ENCODE data around the gene MOSMO.

Gene MOSMO

DNA sequence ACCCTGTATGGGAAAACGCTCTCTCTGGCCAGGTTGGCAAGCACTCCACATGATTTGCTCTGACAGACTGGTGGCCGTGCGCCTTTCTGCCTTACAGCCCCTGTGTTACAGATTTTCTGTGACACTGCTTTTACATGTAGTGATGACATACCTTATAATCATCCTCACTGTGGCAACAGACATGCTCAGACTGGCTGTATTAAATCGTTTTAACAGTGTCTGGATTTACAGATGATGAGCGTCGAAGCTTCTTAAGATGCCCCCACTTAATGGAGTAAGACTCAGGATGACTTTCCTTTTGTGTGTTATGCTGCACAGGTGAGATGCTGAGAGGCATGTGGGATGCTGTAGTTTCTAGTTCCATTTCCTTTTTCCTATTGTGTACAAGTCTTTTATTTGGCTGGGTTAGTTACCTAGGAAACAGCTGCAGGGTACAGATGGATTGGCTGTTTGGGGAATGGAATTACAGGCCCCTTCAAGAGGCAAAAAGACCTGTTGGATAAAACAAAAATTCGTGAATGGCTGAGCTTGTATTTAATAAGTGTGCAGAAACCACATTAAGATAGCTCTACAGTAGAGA is 63.5 kb downstream of the MOSMO start:
- Mint-ChIP-seq H3K27ac (no peak overlapping the region), H3K9me3 (no peaks in the 10 kb centered on the region), H3K4me3 (no peak overlapping the region), H3K4me1 (ENCODE audit: low read depth in 2 of 2) (peaks cover 0 to 6% of the 10 kb centered on the region in 2 donors), H3K27me3 (no peaks in the 10 kb centered on the region), H3K36me3 (ENCODE audit: insufficient read depth) (no peaks in the 10 kb centered on the region)
- DNase-seq: no peak
- ATAC-seq (replicated peaks): no peak

DNA sequence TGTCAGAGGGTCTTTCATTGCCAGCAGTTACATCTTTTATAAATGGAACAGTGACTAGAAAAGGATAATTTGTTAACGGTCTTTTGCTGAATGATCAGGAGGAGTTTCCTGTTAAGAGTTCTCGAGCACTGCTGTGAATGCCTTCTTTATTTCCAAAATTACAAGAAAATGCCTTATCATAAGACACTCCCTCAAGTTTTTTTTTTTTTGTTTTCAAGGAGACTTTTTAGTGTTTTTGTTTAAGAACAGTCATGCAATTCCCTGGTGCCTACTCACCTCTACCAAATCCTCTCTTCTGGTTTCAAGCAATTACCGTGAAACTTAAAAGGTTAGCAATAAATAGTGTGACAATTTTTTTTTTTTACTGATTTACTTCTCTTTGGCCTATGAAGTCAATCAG is 65.4 kb downstream of the MOSMO start:
- H3K27me3 Mint-ChIP-seq: no peaks in the 10 kb centered on the region
- no peak overlapping the region for H3K4me3 Mint-ChIP-seq
- ATAC-seq (replicated peaks) (no peak), DNase-seq (no peak)
- H3K4me1 Mint-ChIP-seq (ENCODE audit: low read depth in 2 of 2): peaks cover 4 to 10% of the 10 kb centered on the region in 2 donors
- H3K36me3 Mint-ChIP-seq (ENCODE audit: insufficient read depth): no peaks in the 10 kb centered on the region
- no peaks in the 10 kb centered on the region for H3K9me3 Mint-ChIP-seq
- no peak overlapping the region for H3K27ac Mint-ChIP-seq

DNA sequence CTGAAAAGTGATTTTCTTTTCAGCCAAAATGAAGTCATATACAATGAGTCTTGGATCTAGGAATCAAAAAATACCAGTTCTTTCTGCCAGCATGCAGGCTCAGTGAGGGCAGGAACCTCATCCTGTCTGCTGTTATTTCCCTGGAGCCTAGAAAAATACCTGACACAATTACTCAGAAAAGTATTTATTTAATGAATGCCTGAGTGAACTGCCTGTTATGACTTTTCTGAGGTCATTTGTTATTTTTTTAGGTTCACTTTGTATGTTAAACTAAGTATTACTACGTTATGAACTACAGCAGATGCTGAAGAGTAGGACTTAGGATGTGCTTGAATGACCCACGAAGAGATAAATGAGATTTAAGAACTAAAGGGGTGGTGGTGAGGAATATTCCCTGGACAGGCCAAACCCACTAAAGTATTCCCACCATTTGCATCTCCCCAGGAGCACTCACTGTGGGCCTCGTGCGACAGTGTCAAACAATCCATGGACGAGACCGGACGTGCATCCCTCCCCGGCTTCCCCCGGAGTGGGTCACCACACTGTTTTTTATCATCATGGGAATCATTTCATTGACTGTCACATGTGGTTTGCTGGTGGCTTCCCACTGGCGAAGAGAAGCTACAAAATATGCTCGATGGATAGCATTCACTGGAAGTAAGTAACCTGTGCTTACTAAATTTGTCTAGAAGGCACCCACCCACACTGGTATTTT is 67.3 kb downstream of the MOSMO start:
- ATAC-seq (replicated peaks) (no peak), DNase-seq (no peak)
- no peaks in the 10 kb centered on the region for H3K36me3 Mint-ChIP-seq (ENCODE audit: insufficient read depth)
- H3K27me3 Mint-ChIP-seq: no peaks in the 10 kb centered on the region
- H3K4me1 Mint-ChIP-seq (ENCODE audit: low read depth in 2 of 2): peaks cover 4 to 10% of the 10 kb centered on the region in 2 donors
- H3K4me3 Mint-ChIP-seq: no peak overlapping the region
- H3K9me3 Mint-ChIP-seq: no peaks in the 10 kb centered on the region
- peak overlapping the region in 1 of 2 donors; percentile 71 for H3K27ac Mint-ChIP-seq

DNA sequence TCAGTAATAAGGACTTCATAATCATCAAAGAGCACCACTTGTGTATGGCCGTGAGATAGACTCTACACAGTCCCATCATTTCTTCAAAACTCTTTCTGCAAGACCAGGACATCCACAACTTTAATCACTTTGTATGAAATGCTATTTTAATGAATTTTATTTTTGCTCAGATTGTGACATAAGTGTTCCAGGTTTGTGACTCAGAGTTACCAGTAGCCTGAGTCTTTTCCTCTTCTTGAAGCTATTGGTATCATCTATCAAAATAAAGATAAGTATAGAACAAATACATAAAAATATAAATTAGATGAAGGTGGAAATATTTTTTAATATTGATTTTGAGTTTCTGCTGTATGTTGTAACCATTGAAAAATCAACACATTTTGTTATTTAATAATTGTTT is 67.9 kb downstream of the MOSMO start:
- no peaks in the 10 kb centered on the region for H3K9me3 Mint-ChIP-seq

DNA sequence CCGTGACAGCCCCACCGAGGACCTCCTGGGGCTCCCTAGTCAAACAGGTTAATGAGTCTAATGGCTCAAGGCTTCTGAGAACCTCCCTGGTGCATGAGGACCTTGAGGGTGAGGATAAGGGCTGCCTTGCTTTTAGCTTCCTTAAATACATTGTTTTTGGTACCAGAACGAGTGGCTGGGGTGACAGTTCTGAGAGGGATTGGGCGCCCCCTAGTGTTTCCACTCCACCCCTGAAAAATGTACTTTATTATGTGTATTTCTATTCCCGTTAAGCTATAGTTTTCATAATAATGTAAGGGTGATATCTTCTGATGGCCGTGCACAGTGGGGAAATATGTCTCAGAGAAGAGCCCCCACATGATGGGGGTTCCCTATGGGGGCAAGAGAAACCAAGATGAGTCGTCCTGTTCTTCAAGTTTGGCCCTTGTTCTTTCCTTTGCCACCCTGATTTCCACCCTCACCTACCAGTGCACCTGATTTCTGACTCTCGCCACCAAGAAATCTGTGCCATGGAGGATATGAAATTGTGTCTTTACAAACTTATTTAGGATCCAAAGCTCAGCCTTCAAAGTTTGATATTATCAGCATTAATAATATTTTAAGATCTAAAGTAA is 69.9 kb downstream of the MOSMO start:
- peak; percentile 64 to 72 (median 66) for DNase-seq

More for the DNA sequence above, 67.9 kb downstream of the MOSMO start:
- Mint-ChIP-seq H3K27ac (peak overlapping the region in 1 of 2 donors; percentile 71), H3K36me3 (ENCODE audit: insufficient read depth) (no peaks in the 10 kb centered on the region), H3K27me3 (no peaks in the 10 kb centered on the region), H3K4me1 (ENCODE audit: low read depth in 2 of 2) (peaks cover 4 to 10% of the 10 kb centered on the region in 2 donors), H3K4me3 (no peak overlapping the region)
- no peak for DNase-seq
- ATAC-seq (replicated peaks): no peak

DNA sequence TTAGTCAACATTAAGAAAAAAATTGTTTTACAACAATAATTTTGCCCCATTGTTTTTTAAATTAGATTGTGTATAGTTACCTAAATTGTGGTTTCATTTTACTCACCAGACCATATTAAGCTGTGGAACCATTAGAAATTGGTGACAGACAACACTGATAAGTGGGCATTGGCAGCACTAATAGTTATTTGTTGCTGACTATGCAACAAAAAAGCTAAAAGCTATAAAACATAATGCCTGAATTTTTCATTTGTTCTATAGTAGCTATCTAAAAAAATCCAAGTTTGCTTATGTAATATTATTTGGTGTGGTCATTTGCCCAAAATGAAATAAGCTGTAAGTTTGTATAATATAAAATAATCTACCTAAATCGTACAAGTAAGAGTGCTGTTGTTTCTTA is 70.7 kb downstream of the MOSMO start:
- H3K36me3 Mint-ChIP-seq (ENCODE audit: insufficient read depth): no peaks in the 10 kb centered on the region
- no peak for DNase-seq
- H3K27me3 Mint-ChIP-seq: no peaks in the 10 kb centered on the region

More for the DNA sequence above, 69.9 kb downstream of the MOSMO start:
- peak; percentile 78 for ATAC-seq (replicated peaks)
- no peaks in the 10 kb centered on the region for H3K9me3 Mint-ChIP-seq
- no peak overlapping the region for H3K4me3 Mint-ChIP-seq
- no peaks in the 10 kb centered on the region for H3K36me3 Mint-ChIP-seq (ENCODE audit: insufficient read depth)
- peaks cover 4 to 10% of the 10 kb centered on the region in 2 donors for H3K4me1 Mint-ChIP-seq (ENCODE audit: low read depth in 2 of 2)
- no peaks in the 10 kb centered on the region for H3K27me3 Mint-ChIP-seq
- no peak overlapping the region for H3K27ac Mint-ChIP-seq

DNA sequence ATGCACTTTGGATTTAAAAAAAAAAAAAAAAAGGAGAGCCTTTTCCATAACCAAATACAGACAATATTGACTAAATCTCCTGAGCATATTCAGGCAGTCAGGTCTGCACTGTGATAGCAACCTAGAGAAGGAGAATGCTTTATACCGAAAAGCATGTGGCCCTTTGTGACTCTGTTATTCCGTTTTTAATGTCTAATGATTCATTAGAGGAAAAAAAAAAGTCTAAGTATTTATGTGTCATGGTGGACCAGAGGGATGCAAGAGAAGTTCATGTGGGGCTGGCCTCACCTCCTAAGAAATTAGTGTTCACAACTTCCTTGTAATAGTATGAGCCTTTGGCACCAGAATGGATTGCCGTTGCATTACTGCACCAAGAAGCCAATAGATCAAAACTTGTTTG is 73.1 kb downstream of the MOSMO start:
- H3K36me3 Mint-ChIP-seq (ENCODE audit: insufficient read depth): peaks cover 7% of the 10 kb centered on the region
- H3K27me3 Mint-ChIP-seq: no peaks in the 10 kb centered on the region
- DNase-seq: no peak
- no peaks in the 10 kb centered on the region for H3K9me3 Mint-ChIP-seq
- no peak for ATAC-seq (replicated peaks)
- no peak overlapping the region for H3K4me3 Mint-ChIP-seq
- H3K4me1 Mint-ChIP-seq (ENCODE audit: low read depth in 2 of 2): peaks cover 4% of the 10 kb centered on the region in 2 donors
- no peak overlapping the region for H3K27ac Mint-ChIP-seq

More for the DNA sequence above, 70.7 kb downstream of the MOSMO start:
- H3K9me3 Mint-ChIP-seq: no peaks in the 10 kb centered on the region
- H3K27ac Mint-ChIP-seq: no peak overlapping the region
- peaks cover 4 to 9% of the 10 kb centered on the region in 2 donors for H3K4me1 Mint-ChIP-seq (ENCODE audit: low read depth in 2 of 2)
- no peak for ATAC-seq (replicated peaks)
- no peak overlapping the region for H3K4me3 Mint-ChIP-seq

DNA sequence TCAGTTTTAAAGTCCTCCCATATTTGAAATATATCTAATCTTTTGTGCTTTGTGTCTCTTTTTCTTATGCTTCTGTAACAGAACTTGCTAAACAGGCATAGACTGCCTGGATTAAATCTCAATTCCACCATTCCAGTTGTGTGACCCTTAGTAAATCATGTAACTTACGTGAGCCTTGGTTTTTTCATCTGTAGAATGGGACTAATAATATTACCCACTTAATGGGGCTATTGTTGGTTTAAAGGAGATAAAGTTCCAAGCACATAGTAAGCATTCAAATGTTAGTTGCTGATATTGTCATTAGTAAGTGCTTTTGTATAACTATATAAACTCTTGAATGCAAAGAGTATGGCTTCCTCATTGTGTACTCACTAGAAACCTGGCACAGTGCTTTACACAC is 78.5 kb downstream of the MOSMO start:
- ATAC-seq (replicated peaks) (no peak), DNase-seq (no peak)
- no peaks in the 10 kb centered on the region for H3K4me1 Mint-ChIP-seq (ENCODE audit: low read depth in 2 of 2)
- H3K4me3 Mint-ChIP-seq: no peak overlapping the region
- H3K36me3 Mint-ChIP-seq (ENCODE audit: insufficient read depth): peaks cover 7% of the 10 kb centered on the region
- no peaks in the 10 kb centered on the region for H3K9me3 Mint-ChIP-seq
- no peak overlapping the region for H3K27ac Mint-ChIP-seq
- no peaks in the 10 kb centered on the region for H3K27me3 Mint-ChIP-seq

DNA sequence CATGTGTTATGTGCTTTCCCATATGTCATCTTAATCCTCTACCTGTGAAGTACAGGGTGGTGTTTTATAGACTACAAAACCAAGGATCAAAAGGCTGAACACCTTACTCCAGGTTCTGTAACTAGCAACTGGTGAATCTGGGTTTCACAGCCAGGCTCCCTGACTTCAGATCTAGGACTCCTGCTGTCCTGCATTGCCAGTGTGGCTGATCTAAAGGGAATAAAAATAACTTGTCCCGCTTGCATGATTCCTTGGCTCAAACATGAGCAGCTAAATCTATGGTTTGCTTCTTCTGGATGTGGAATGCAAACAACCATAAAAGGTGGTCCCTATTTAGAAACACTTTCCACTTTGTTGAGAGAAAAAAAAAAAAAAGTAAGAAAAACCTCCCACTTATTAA is 80.7 kb downstream of the MOSMO start:
- peaks cover 7% of the 10 kb centered on the region for H3K36me3 Mint-ChIP-seq (ENCODE audit: insufficient read depth)
- H3K4me3 Mint-ChIP-seq: no peak overlapping the region
- DNase-seq: no peak
- no peak overlapping the region for H3K27ac Mint-ChIP-seq
- peaks cover 0 to 7% of the 10 kb centered on the region in 2 donors for H3K27me3 Mint-ChIP-seq
- no peak for ATAC-seq (replicated peaks)
- H3K9me3 Mint-ChIP-seq: no peaks in the 10 kb centered on the region
- H3K4me1 Mint-ChIP-seq (ENCODE audit: low read depth in 2 of 2): no peaks in the 10 kb centered on the region

DNA sequence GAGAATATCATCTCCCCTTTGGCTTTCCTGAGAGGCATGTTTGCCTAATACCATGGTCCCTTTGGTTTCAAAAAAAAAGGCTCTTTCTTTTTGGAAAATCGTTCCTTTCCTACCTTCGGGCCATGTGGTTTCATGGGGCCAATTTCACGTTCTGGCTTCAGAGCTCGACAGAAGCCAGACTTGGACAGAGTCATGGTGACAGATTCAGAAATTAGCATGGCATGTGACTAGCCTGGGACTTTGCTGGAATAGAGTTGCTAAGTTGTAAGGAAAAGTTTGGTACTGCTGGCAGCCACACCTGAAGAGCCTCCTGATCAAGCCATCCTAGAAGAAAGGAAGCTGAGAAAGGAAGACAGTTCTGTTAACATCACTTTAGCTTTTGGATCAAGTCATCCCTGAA is 82.0 kb downstream of the MOSMO start:
- Mint-ChIP-seq H3K4me1 (ENCODE audit: low read depth in 2 of 2) (no peaks in the 10 kb centered on the region), H3K27ac (no peak overlapping the region), H3K27me3 (peaks cover 2 to 12% of the 10 kb centered on the region in 2 donors), H3K4me3 (no peak overlapping the region), H3K36me3 (ENCODE audit: insufficient read depth) (peaks cover 6% of the 10 kb centered on the region), H3K9me3 (no peaks in the 10 kb centered on the region)
- DNase-seq (no peak), ATAC-seq (replicated peaks) (no peak)

DNA sequence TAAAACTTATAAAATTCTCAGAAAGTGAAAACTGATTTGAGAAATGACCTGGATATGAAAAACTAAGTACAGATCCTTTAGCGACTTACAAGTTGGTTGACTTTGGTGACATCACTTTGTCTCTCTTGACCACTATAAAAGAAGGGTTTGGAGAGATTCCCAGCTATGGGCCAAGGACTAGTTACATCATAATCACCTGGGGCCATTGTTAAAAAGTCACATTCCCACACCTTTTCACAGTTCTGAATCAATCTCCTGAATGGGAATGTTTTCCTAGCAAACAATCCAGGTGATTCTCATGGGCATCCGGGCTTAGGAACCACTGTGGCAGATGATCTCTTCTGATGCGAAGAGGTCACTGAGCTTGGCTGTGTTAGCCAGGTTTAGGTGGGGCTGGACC is 83.8 kb downstream of the MOSMO start:
- no peaks in the 10 kb centered on the region for H3K9me3 Mint-ChIP-seq
- DNase-seq (no peak), ATAC-seq (replicated peaks) (no peak)
- no peaks in the 10 kb centered on the region for H3K36me3 Mint-ChIP-seq (ENCODE audit: insufficient read depth)
- H3K27ac Mint-ChIP-seq: peak overlapping the region in 1 of 2 donors; percentile 27
- no peaks in the 10 kb centered on the region for H3K4me1 Mint-ChIP-seq (ENCODE audit: low read depth in 2 of 2)
- peaks cover 13 to 30% of the 10 kb centered on the region in 2 donors for H3K27me3 Mint-ChIP-seq
- no peak overlapping the region for H3K4me3 Mint-ChIP-seq

DNA sequence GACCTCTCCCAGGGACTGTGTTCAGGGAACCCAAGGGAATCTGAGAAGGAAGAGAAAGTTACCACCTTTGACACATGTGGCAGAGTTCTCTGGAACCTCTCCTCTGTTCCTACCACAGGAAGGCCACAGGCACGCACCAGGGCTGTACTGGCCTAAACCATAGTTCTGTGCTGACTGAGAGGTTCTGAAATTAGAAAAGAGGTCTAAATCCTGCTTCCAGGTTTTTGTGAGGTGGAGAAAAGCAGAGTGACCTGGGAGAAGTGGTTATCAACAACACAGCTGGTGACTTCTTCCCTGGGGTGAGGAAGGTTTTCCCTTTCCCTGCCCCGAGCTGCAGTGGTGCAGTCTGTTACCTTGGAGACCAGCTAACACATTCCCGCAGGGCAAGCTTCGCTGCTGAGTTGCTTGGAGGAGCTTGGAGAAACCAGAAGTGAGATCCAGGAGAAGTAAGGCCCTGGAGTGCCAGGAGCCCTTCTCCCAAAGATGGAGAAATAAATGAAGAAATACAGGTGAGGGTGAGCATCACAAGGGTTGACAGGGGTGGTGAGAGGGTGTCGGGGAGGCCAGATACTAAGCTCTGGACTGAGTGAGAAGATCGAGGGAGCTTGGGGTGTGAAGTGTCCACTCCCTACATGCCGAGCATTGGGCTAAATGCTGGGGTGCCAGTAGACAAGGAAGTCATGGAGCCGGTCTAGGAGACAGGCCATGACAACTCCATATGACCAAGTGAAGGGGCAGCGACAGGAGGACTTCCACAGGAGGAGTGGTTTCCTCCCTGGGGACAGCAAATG is 84.4 kb downstream of the MOSMO start, which contains the start of gene VWA3A:
Gene VWA3A, plus strand, starts transcription at position 399 of the 791 bp plus-strand sequence. Its CDS starts 97 bp downstream, at position 496.
- H3K27me3 Mint-ChIP-seq: peaks cover 16 to 36% of the 10 kb centered on the region in 2 donors
- ATAC-seq (replicated peaks): no peak
- no peaks in the 10 kb centered on the region for H3K36me3 Mint-ChIP-seq (ENCODE audit: insufficient read depth)
- no peak for DNase-seq
- H3K27ac Mint-ChIP-seq: peak within 1 kb of the TSS in 1 of 2 donors; percentile 27
- no peaks in the 10 kb centered on the region for H3K9me3 Mint-ChIP-seq
- H3K4me1 Mint-ChIP-seq (ENCODE audit: low read depth in 2 of 2): no peaks in the 10 kb centered on the region
- no peak within 1 kb of the TSS for H3K4me3 Mint-ChIP-seq

DNA sequence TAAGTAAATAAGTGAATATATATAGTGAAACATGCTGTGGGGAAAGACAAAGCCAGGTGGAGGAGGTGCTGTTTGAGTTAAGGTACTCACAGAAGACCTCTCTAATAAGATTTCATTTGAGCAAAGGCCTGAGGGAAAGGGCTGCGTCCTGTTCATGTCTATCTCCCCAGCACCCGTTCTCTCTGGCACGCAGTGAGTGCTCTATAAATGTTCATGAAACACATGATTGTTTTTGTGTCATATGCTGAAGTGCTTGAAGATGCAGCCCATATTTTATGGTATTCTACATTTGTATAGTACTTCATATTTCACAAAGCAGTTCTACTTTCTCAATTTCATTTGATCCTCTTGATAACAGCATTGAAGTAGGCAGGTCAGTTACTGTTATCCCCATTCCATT is 85.4 kb downstream of the MOSMO start:
- no peaks in the 10 kb centered on the region for H3K4me1 Mint-ChIP-seq (ENCODE audit: low read depth in 2 of 2)
- no peak for ATAC-seq (replicated peaks)
- H3K36me3 Mint-ChIP-seq (ENCODE audit: insufficient read depth): no peaks in the 10 kb centered on the region
- H3K27ac Mint-ChIP-seq: no peak overlapping the region
- no peak for DNase-seq
- peaks cover 24 to 41% of the 10 kb centered on the region in 2 donors for H3K27me3 Mint-ChIP-seq
- no peaks in the 10 kb centered on the region for H3K9me3 Mint-ChIP-seq
- no peak overlapping the region for H3K4me3 Mint-ChIP-seq

Measured in effector memory CD8-positive, alpha-beta T cell (primary cell).